Measurements from ENCODE around the gene KIRREL3.

The KIRREL3 gene

DNA sequence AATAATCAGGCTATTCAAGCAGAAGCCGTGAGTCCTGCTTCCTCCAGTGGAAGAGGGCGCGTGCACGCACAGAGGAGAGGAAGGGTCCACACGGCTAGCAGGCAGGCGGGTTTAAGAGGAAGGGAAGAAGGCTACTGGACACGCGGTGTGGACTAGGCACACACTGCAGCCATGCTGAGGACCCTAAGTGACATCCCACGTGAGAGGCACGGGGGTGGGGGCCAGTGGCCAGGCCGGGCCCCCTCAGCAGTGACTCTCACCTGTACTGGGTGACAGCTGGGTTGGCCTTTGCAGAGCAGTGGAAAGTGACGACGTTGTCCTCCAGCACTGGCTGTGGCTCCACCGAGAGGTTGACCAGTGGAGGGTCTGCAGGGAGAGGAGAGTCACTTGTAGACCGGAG, 544.5 kb downstream of the KIRREL3 start:
- TF ChIP-seq, protein P1, sequence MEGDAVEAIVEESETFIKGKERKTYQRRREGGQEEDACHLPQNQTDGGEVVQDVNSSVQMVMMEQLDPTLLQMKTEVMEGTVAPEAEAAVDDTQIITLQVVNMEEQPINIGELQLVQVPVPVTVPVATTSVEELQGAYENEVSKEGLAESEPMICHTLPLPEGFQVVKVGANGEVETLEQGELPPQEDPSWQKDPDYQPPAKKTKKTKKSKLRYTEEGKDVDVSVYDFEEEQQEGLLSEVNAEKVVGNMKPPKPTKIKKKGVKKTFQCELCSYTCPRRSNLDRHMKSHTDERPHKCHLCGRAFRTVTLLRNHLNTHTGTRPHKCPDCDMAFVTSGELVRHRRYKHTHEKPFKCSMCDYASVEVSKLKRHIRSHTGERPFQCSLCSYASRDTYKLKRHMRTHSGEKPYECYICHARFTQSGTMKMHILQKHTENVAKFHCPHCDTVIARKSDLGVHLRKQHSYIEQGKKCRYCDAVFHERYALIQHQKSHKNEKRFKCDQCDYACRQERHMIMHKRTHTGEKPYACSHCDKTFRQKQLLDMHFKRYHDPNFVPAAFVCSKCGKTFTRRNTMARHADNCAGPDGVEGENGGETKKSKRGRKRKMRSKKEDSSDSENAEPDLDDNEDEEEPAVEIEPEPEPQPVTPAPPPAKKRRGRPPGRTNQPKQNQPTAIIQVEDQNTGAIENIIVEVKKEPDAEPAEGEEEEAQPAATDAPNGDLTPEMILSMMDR (IDR thresholded peaks at IDR 0.05; ENCODE audit: low read depth, low read length), result no peak
- DNase-seq (ENCODE audit: low read depth, low spot score), result no peak
- in situ Hi-C loops (cut with HindIII; ENCODE audit: low sequenced_read_pairs), result no loop called here

GRCh38 chr11:126452241-126453101, 548.1 kb downstream of the KIRREL3 start:
- TF ChIP-seq, protein P1 (IDR thresholded peaks at IDR 0.05; ENCODE audit: low read depth, low read length), result no peak
- in situ Hi-C loops (cut with HindIII; ENCODE audit: low sequenced_read_pairs), result no loop called here
- DNase-seq (ENCODE audit: low read depth, low spot score), result no peak
- H3K4me3 ChIP-seq (ENCODE audit: low read depth, low read length), result no peak overlapping the region

More for the DNA sequence above, 544.5 kb downstream of the KIRREL3 start:
- no peak overlapping the region for H3K4me3 ChIP-seq (ENCODE audit: low read depth, low read length)

GRCh38 chr11:126451211-126451802, 549.3 kb downstream of the KIRREL3 start:
- in situ Hi-C loops (cut with HindIII; ENCODE audit: low sequenced_read_pairs), result no loop called here
- no peak for DNase-seq (ENCODE audit: low read depth, low spot score)
- no peak overlapping the region for H3K4me3 ChIP-seq (ENCODE audit: low read depth, low read length)
- TF ChIP-seq, protein P1 (IDR thresholded peaks at IDR 0.05; ENCODE audit: low read depth, low read length), result no peak

- TF ChIP-seq, protein P1 (IDR thresholded peaks at IDR 0.05; ENCODE audit: low read depth, low read length), result no peak
- in situ Hi-C loops (cut with HindIII; ENCODE audit: low sequenced_read_pairs), result no loop called here
- DNase-seq (ENCODE audit: low read depth, low spot score), result no peak
- H3K4me3 ChIP-seq (ENCODE audit: low read depth, low read length), result no peak overlapping the region
Observed at GRCh38 chr11:126450806-126451205, 549.8 kb downstream of the KIRREL3 start.

- TF ChIP-seq, protein P1 (IDR thresholded peaks at IDR 0.05; ENCODE audit: low read depth, low read length), result no peak
- in situ Hi-C loops (cut with HindIII; ENCODE audit: low sequenced_read_pairs), result no loop called here
- DNase-seq (ENCODE audit: low read depth, low spot score), result no peak
- no peak overlapping the region for H3K4me3 ChIP-seq (ENCODE audit: low read depth, low read length)
Observed at GRCh38 chr11:126450198-126450597, 550.4 kb downstream of the KIRREL3 start.

DNA sequence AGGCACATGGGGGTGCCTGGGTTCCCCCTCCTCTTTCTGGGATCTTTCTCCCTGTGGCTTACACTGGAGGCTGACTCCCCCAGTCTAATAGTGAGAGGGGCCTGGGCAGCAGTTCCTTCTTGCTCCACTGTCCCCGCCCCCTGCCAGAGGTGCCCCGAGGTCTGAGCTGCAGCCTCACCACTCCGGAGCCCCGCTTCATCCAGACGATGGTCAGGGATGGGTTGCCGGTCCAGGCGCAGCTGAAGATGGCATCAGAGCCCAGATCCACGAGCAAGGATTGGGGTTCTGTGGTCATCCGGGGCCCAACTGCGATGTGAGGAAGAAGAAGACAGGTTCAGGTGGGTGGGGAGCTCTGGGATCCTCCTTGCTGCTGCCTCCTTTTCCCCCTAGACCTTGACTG, 554.0 kb downstream of the KIRREL3 start:
- TF ChIP-seq, protein P1 (IDR thresholded peaks at IDR 0.05; ENCODE audit: low read depth, low read length), result no peak
- in situ Hi-C loops (cut with HindIII; ENCODE audit: low sequenced_read_pairs), result no loop called here
- DNase-seq (ENCODE audit: low read depth, low spot score), result no peak
- no peak overlapping the region for H3K4me3 ChIP-seq (ENCODE audit: low read depth, low read length)

Data from astrocyte of the spinal cord (primary cell).